Activated naive CD4-positive, alpha-beta T cell treated with anti-CD3 and anti-CD28 coated beads for 36 hours (primary cell): ENCODE results near the gene GALNT12. TPM values are rescaled to one million over a fixed set of nuclear protein-coding genes. Genes with fewer than 3 reads are reported as not detected.

Source experiments
- CTCF ChIA-PET: fragments of 350-600 bp; sonication (Branson Sonifier 250); formaldehyde crosslinking; loops from one replicate; lab custom pipeline; 2021; ENCODE audit warnings: antibody characterized with exemption; lab: Charles Lee
- DNase-seq: peaks from one replicate; pipeline ENCODE4 v3.0.0-alpha.2; 2020
- H3K27ac Mint-ChIP-seq: one replicate; pipeline ENCODE4 v1.8.0; 2021; ENCODE audit warnings: mild to moderate bottlenecking, mixed read lengths
- H3K27me3 Mint-ChIP-seq: one replicate; pipeline ENCODE4 v1.8.0; 2021; ENCODE audit warnings: low read depth, mixed read lengths
- H3K36me3 Mint-ChIP-seq: one replicate; pipeline ENCODE4 v1.8.0; 2021; ENCODE audit warnings: low read depth, mixed read lengths
- H3K4me1 Mint-ChIP-seq: one replicate; pipeline ENCODE4 v1.8.0; 2021; ENCODE audit warnings: low read depth, mixed read lengths
- H3K4me3 Mint-ChIP-seq: one replicate; pipeline ENCODE4 v1.8.0; 2021; ENCODE audit warnings: mild to moderate bottlenecking, moderate library complexity, mixed read lengths
- H3K9me3 Mint-ChIP-seq: one replicate; pipeline ENCODE4 v1.8.0; 2021; ENCODE audit warnings: mixed read lengths
- intact Hi-C: fragments of 100-400 bp; cut with micrococcal nuclease; formaldehyde crosslinking; loops from one replicate; pipeline ENCODE4 v1.15.1; 2023
- total RNA-seq, 2 experiments: library from RNA; stranded (reverse); gene quantifications; one replicate each; pipeline ENCODE4 v1.2.3, GENCODE V29; 2021

The GALNT12 gene
- total RNA-seq, 2 experiments from 2014 or later: 12.9 to 13.5 TPM

- DNase-seq: no peak
- no peak overlapping the region for H3K4me3 Mint-ChIP-seq
- no peaks in the 10 kb centered on the region for H3K9me3 Mint-ChIP-seq
- no peaks in the 10 kb centered on the region for H3K4me1 Mint-ChIP-seq
- intact Hi-C loops: no loop called here
- CTCF ChIA-PET: no interaction called here
- H3K27me3 Mint-ChIP-seq: peaks cover 9% of the 10 kb centered on the region
- H3K27ac Mint-ChIP-seq: no peak overlapping the region
- H3K36me3 Mint-ChIP-seq: no peaks in the 10 kb centered on the region
Observed at GRCh38 chr9:98881356-98881755, 73.9 kb downstream of the GALNT12 start.

- H3K4me3 Mint-ChIP-seq: no peak overlapping the region
- DNase-seq: no peak
- intact Hi-C loops: no loop called here
- H3K27ac Mint-ChIP-seq: no peak overlapping the region
- no peaks in the 10 kb centered on the region for H3K36me3 Mint-ChIP-seq
- CTCF ChIA-PET: no interaction called here
- no peaks in the 10 kb centered on the region for H3K9me3 Mint-ChIP-seq
- peaks cover 9% of the 10 kb centered on the region for H3K27me3 Mint-ChIP-seq
- H3K4me1 Mint-ChIP-seq: no peaks in the 10 kb centered on the region
Observed at GRCh38 chr9:98881836-98882568, 74.5 kb downstream of the GALNT12 start.

GRCh38 chr9:98882569-98882923 is 75.1 kb downstream of the GALNT12 start:
- peaks cover 11% of the 10 kb centered on the region for H3K27me3 Mint-ChIP-seq
- no peak overlapping the region for H3K27ac Mint-ChIP-seq
- intact Hi-C loops: no loop called here
- no peaks in the 10 kb centered on the region for H3K4me1 Mint-ChIP-seq
- no peaks in the 10 kb centered on the region for H3K36me3 Mint-ChIP-seq
- H3K4me3 Mint-ChIP-seq: no peak overlapping the region
- CTCF ChIA-PET: no interaction called here
- H3K9me3 Mint-ChIP-seq: no peaks in the 10 kb centered on the region
- no peak for DNase-seq

- no peak overlapping the region for H3K4me3 Mint-ChIP-seq
- CTCF ChIA-PET: no interaction called here
- intact Hi-C loops: no loop called here
- H3K27me3 Mint-ChIP-seq: peaks cover 11% of the 10 kb centered on the region
- H3K27ac Mint-ChIP-seq: no peak overlapping the region
- no peaks in the 10 kb centered on the region for H3K36me3 Mint-ChIP-seq
- no peaks in the 10 kb centered on the region for H3K4me1 Mint-ChIP-seq
- no peaks in the 10 kb centered on the region for H3K9me3 Mint-ChIP-seq
- DNase-seq: no peak
Observed at GRCh38 chr9:98883276-98883675, 75.8 kb downstream of the GALNT12 start.

- peaks cover 7% of the 10 kb centered on the region for H3K27me3 Mint-ChIP-seq
- H3K4me3 Mint-ChIP-seq: no peak overlapping the region
- no peaks in the 10 kb centered on the region for H3K4me1 Mint-ChIP-seq
- H3K36me3 Mint-ChIP-seq: no peaks in the 10 kb centered on the region
- intact Hi-C loops: no loop called here
- H3K27ac Mint-ChIP-seq: no peak overlapping the region
- no peaks in the 10 kb centered on the region for H3K9me3 Mint-ChIP-seq
- CTCF ChIA-PET: no interaction called here
- DNase-seq: no peak
Observed at GRCh38 chr9:98884849-98885248, 77.4 kb downstream of the GALNT12 start.

- CTCF ChIA-PET: interaction anchor here (0.6 kb wide), 1 partner anchor 1006 kb away, joined by 3 read pairs; no protein-coding TSS in a partner anchor
- H3K4me3 Mint-ChIP-seq: no peak overlapping the region
Observed at GRCh38 chr9:98885575-98886295, 78.3 kb downstream of the GALNT12 start.

GRCh38 chr9:98886691-98887229 is 79.3 kb downstream of the GALNT12 start:
- Mint-ChIP-seq H3K27me3 (peaks cover 7% of the 10 kb centered on the region), H3K4me1 (no peaks in the 10 kb centered on the region), H3K27ac (no peak overlapping the region), H3K4me3 (no peak overlapping the region), H3K9me3 (peaks cover 1% of the 10 kb centered on the region), H3K36me3 (no peaks in the 10 kb centered on the region)
- intact Hi-C loops: no loop called here
- no peak for DNase-seq
- CTCF ChIA-PET: no interaction called here

More at GRCh38 chr9:98885575-98886295, 78.3 kb downstream of the GALNT12 start:
- H3K4me1 Mint-ChIP-seq: no peaks in the 10 kb centered on the region
- no peaks in the 10 kb centered on the region for H3K9me3 Mint-ChIP-seq
- no peak for DNase-seq
- H3K27ac Mint-ChIP-seq: no peak overlapping the region
- intact Hi-C loops: no loop called here
- H3K27me3 Mint-ChIP-seq: peaks cover 7% of the 10 kb centered on the region
- H3K36me3 Mint-ChIP-seq: no peaks in the 10 kb centered on the region

GRCh38 chr9:98887918-98888510 is 80.5 kb downstream of the GALNT12 start:
- CTCF ChIA-PET: no interaction called here
- no peak overlapping the region for H3K4me3 Mint-ChIP-seq
- H3K27me3 Mint-ChIP-seq: peaks cover 7% of the 10 kb centered on the region
- H3K36me3 Mint-ChIP-seq: no peaks in the 10 kb centered on the region
- intact Hi-C loops: no loop called here
- peaks cover 1% of the 10 kb centered on the region for H3K9me3 Mint-ChIP-seq
- DNase-seq: no peak
- no peak overlapping the region for H3K27ac Mint-ChIP-seq
- H3K4me1 Mint-ChIP-seq: no peaks in the 10 kb centered on the region

- intact Hi-C loops: no loop called here
- Mint-ChIP-seq H3K4me1 (no peaks in the 10 kb centered on the region), H3K27ac (no peak overlapping the region), H3K9me3 (peaks cover 1% of the 10 kb centered on the region), H3K27me3 (peaks cover 4% of the 10 kb centered on the region), H3K4me3 (no peak overlapping the region), H3K36me3 (no peaks in the 10 kb centered on the region)
- CTCF ChIA-PET: no interaction called here
- DNase-seq: no peak
Observed at GRCh38 chr9:98888801-98889421, 81.4 kb downstream of the GALNT12 start.

- intact Hi-C loops: no loop called here
- CTCF ChIA-PET: no interaction called here
Observed at GRCh38 chr9:98890256-98890655, 82.8 kb downstream of the GALNT12 start.

GRCh38 chr9:98892288-98892687 is 84.8 kb downstream of the GALNT12 start:
- intact Hi-C loops: no loop called here

More at GRCh38 chr9:98890256-98890655, 82.8 kb downstream of the GALNT12 start:
- H3K4me3 Mint-ChIP-seq: no peak overlapping the region
- peaks cover 1% of the 10 kb centered on the region for H3K9me3 Mint-ChIP-seq
- peaks cover 2% of the 10 kb centered on the region for H3K27me3 Mint-ChIP-seq
- DNase-seq: no peak
- no peak overlapping the region for H3K27ac Mint-ChIP-seq
- H3K4me1 Mint-ChIP-seq: no peaks in the 10 kb centered on the region
- H3K36me3 Mint-ChIP-seq: no peaks in the 10 kb centered on the region

GRCh38 chr9:98892690-98893089 is 85.2 kb downstream of the GALNT12 start:
- DNase-seq: no peak
- no peaks in the 10 kb centered on the region for H3K4me1 Mint-ChIP-seq
- intact Hi-C loops: no loop called here
- peaks cover 5% of the 10 kb centered on the region for H3K27me3 Mint-ChIP-seq
- CTCF ChIA-PET: no interaction called here
- no peak overlapping the region for H3K27ac Mint-ChIP-seq
- H3K4me3 Mint-ChIP-seq: no peak overlapping the region
- no peaks in the 10 kb centered on the region for H3K36me3 Mint-ChIP-seq
- peaks cover 6% of the 10 kb centered on the region for H3K9me3 Mint-ChIP-seq

More at GRCh38 chr9:98892288-98892687, 84.8 kb downstream of the GALNT12 start:
- Mint-ChIP-seq H3K4me3 (no peak overlapping the region), H3K36me3 (no peaks in the 10 kb centered on the region), H3K4me1 (no peaks in the 10 kb centered on the region), H3K9me3 (peaks cover 6% of the 10 kb centered on the region), H3K27ac (no peak overlapping the region), H3K27me3 (peaks cover 5% of the 10 kb centered on the region)
- DNase-seq: no peak
- CTCF ChIA-PET: no interaction called here
